PFSK-1 (cell line): ENCODE measurements around the gene NPAS2.

Experiments
- FOXP2 ChIP-seq: optimal IDR thresholded peaks from 2 replicates; pipeline ENCODE3; 2011; ENCODE audit warnings: borderline replicate concordance, control low read depth, inconsistent platforms; ENCODE audit not compliant: insufficient read depth; ENCODE audit errors: extremely low read length, extremely low read depth
- POLR2AphosphoS5 ChIP-seq: IDR thresholded peaks from 2 replicates; pipeline ENCODE4 v1.6.1; 2012; ENCODE audit warnings: low read depth, mild to moderate bottlenecking, control low read depth, low read length, moderate library complexity
- SIN3A ChIP-seq: IDR thresholded peaks from 2 replicates; pipeline ENCODE4 v1.6.1; 2012; ENCODE audit warnings: mild to moderate bottlenecking, low read length, moderate library complexity, borderline replicate concordance; ENCODE audit not compliant: insufficient read depth
- TAF1 ChIP-seq: IDR thresholded peaks from 2 replicates; pipeline ENCODE4 v1.6.1; 2012; ENCODE audit warnings: low read length, control low read depth, borderline replicate concordance; ENCODE audit not compliant: insufficient read depth
- TF ChIP-seq, protein P1 (sequence below), 2 experiments: IDR thresholded peaks; 2 replicates each; pipeline versions ENCODE4 v1.6.1 to v1.8.0; 2011 to 2012; ENCODE audit warnings: low read depth in 2 of 2, low read length in 2 of 2, control low read depth in 1 of 2, inconsistent platforms in 1 of 2, mild to moderate bottlenecking in 1 of 2, moderate library complexity in 1 of 2; ENCODE audit not compliant: insufficient read depth in 1 of 2

The NPAS2 gene

DNA sequence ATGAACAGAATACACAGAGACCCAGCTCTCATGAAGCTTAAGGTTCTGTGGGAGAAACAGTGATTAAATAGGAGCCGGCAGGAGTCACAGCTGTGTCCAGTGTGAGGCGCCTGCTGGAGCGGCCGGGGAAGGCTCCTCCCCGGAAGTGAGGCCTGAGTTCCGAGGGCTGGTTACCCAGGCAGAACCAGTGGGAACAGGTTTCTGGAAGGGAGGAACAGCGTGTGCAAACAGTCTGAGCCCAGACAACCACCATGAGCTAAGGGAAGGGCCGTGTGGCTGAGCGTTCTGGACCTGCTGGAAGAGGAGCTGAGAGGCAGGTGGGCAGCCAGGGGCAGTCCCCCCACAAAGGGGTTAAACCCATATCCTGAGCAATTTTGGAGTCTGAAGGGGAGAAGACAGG, 26.0 kb upstream of the NPAS2 start:
- TF ChIP-seq SIN3A (no peak), POLR2AphosphoS5 (no peak), TAF1 (no peak), FOXP2 (no peak)
- TF ChIP-seq, protein P1, sequence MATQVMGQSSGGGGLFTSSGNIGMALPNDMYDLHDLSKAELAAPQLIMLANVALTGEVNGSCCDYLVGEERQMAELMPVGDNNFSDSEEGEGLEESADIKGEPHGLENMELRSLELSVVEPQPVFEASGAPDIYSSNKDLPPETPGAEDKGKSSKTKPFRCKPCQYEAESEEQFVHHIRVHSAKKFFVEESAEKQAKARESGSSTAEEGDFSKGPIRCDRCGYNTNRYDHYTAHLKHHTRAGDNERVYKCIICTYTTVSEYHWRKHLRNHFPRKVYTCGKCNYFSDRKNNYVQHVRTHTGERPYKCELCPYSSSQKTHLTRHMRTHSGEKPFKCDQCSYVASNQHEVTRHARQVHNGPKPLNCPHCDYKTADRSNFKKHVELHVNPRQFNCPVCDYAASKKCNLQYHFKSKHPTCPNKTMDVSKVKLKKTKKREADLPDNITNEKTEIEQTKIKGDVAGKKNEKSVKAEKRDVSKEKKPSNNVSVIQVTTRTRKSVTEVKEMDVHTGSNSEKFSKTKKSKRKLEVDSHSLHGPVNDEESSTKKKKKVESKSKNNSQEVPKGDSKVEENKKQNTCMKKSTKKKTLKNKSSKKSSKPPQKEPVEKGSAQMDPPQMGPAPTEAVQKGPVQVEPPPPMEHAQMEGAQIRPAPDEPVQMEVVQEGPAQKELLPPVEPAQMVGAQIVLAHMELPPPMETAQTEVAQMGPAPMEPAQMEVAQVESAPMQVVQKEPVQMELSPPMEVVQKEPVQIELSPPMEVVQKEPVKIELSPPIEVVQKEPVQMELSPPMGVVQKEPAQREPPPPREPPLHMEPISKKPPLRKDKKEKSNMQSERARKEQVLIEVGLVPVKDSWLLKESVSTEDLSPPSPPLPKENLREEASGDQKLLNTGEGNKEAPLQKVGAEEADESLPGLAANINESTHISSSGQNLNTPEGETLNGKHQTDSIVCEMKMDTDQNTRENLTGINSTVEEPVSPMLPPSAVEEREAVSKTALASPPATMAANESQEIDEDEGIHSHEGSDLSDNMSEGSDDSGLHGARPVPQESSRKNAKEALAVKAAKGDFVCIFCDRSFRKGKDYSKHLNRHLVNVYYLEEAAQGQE (IDR thresholded peaks at IDR 0.05; ENCODE audit: insufficient read depth in 1 of 2, low read depth in 2 of 2, low read length in 2 of 2) = no peak

DNA sequence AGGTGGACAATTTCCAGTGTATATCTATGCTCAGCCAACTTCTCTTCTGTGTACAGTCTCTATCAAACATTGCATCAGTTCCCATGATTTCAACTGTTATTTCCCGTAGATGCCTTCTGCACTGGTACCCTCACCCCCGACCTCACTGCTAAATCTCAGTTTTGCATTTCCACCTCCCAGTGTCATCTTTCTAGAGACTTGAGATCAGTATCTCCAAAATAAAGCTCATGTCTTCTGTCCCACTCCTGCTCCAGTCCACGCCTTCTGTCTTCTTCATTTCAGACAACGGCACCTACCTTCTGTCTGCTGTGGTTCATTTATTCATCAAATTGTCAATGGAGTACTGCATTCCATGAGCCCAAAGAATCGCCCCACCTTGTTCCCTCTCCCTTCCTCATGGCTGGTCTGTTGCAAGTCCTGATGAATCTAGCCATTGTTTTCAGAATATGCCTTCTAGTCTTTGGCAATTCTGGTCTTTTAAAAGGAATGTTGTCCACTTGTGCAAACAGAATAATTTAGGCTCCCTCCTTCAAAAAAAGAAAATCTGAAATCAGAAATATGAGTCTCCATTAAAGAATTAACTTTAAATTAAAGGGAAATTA, 23.3 kb upstream of the NPAS2 start:
- TF ChIP-seq TAF1 = no peak
- no peak for TF ChIP-seq SIN3A
- no peak for TF ChIP-seq POLR2AphosphoS5
- TF ChIP-seq, protein P1 (IDR thresholded peaks at IDR 0.05; ENCODE audit: insufficient read depth in 1 of 2, low read depth in 2 of 2, low read length in 2 of 2) = no peak
- TF ChIP-seq FOXP2 = no peak

DNA sequence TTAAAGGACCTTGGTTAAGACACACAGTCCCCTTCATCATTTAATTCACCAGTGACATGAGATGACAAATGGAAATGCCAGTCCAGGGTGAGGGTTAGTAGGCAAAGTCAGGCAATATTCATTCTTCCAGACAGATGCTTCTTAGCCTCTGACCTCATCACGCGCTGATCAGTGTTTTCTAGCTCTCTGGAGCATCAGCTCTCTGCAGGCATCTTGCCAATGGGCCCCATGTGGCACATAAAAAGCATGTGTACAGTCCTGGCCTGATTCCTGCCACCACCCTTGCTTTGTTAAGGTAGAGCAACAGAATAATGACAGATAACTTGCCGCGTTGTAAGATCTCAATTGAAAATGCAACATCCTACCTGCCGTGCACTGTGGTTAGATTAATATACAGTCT, 20.3 kb upstream of the NPAS2 start:
- TF ChIP-seq, protein P1 (IDR thresholded peaks at IDR 0.05; ENCODE audit: insufficient read depth in 1 of 2, low read depth in 2 of 2, low read length in 2 of 2) = no peak
- TF ChIP-seq TAF1 = no peak
- TF ChIP-seq FOXP2 = no peak
- TF ChIP-seq POLR2AphosphoS5 = no peak
- TF ChIP-seq SIN3A = no peak

DNA sequence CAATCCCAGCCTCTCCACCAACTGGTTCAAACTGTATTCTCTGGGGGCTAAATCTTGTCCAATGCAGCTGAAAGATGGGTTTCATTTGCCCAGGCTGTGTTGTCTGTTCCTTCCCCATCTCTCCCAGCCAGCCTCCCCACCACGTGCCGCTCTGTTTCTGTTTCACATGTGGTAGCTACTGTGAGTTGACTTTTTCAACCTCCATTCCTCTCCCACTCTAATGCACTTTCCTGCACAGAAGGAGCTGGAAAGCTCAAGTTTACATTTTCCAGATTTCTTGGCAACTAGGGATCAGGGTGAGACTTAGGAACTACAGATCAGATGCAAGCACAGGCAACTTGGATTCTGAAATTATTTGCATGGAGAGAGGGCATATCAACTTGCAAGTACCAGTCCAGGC, 19.0 kb upstream of the NPAS2 start:
- TF ChIP-seq POLR2AphosphoS5 = no peak
- TF ChIP-seq, protein P1 (IDR thresholded peaks at IDR 0.05; ENCODE audit: insufficient read depth in 1 of 2, low read depth in 2 of 2, low read length in 2 of 2) = no peak
- no peak for TF ChIP-seq TAF1
- TF ChIP-seq FOXP2 = no peak
- TF ChIP-seq SIN3A = no peak
